Loucy (cell line): Measurements from ENCODE around the gene MOV10L1.

Experiments
- H2AFZ ChIP-seq: fragments of 200-600 bp; sonication (generic); 2 replicates; pipeline ENCODE4 v1.6.0; 2016; ENCODE audit warnings: antibody characterized with exemption, mild to moderate bottlenecking, low read length, moderate library complexity
- H3F3A ChIP-seq: fragments of 200-600 bp; 2 replicates; pipeline ENCODE4 v1.6.0; 2016; ENCODE audit warnings: antibody characterized with exemption, low read depth, mild to moderate bottlenecking
- H3K27me3 ChIP-seq: fragments of 200-600 bp; sonication (generic); 2 replicates; pipeline ENCODE4 v1.6.1; 2014; ENCODE audit warnings: low read length, mild to moderate bottlenecking; ENCODE audit not compliant: insufficient read depth, poor library complexity, severe bottlenecking
- H3K36me3 ChIP-seq: fragments of 200-600 bp; sonication (generic); 2 replicates; pipeline ENCODE4 v1.6.1; 2016; ENCODE audit warnings: low read length; ENCODE audit not compliant: insufficient read depth
- H3K4me1 ChIP-seq: fragments of 200-600 bp; sonication (generic); 2 replicates; pipeline ENCODE4 v1.5.1; 2014; ENCODE audit warnings: low read length, mild to moderate bottlenecking; ENCODE audit not compliant: insufficient read depth, poor library complexity, severe bottlenecking
- H3K4me2 ChIP-seq: fragments of 200-600 bp; sonication (generic); 2 replicates; pipeline ENCODE4 v1.6.0; 2014; ENCODE audit warnings: antibody characterized with exemption, low read length, low read depth, mild to moderate bottlenecking; ENCODE audit not compliant: poor library complexity, severe bottlenecking
- H3K4me3 ChIP-seq: fragments of 200-600 bp; sonication (generic); 2 replicates; pipeline ENCODE4 v1.5.1; 2014; ENCODE audit warnings: low read length, mild to moderate bottlenecking, mixed read lengths; ENCODE audit not compliant: poor library complexity, severe bottlenecking
- H3K79me2 ChIP-seq: fragments of 200-600 bp; sonication (generic); 2 replicates; pipeline ENCODE4 v1.6.1; 2014; ENCODE audit warnings: low read length; ENCODE audit not compliant: insufficient read depth
- H3K9ac ChIP-seq: fragments of 200-600 bp; sonication (generic); 2 replicates; pipeline ENCODE4 v1.6.0; 2014; ENCODE audit warnings: mild to moderate bottlenecking, low read depth, low read length, moderate library complexity; ENCODE audit not compliant: poor library complexity, severe bottlenecking
- H3K9me2 ChIP-seq: fragments of 200-600 bp; sonication (generic); replicated peaks from 2 replicates; pipeline ENCODE4 v1.6.1; 2016; ENCODE audit warnings: low read depth, low read length, mixed read lengths
- H3K9me3 ChIP-seq: fragments of 200-600 bp; sonication (generic); 2 replicates; pipeline ENCODE4 v1.6.1; 2014; ENCODE audit warnings: mild to moderate bottlenecking, antibody characterized with exemption, low read length, low read depth; ENCODE audit not compliant: insufficient read depth
- H4K20me1 ChIP-seq: fragments of 200-600 bp; sonication (generic); 2 replicates; pipeline ENCODE4 v1.6.0; 2014; ENCODE audit warnings: antibody characterized with exemption, low read length, mild to moderate bottlenecking; ENCODE audit not compliant: insufficient read depth, poor library complexity, severe bottlenecking
- EZH2phosphoT487 ChIP-seq: fragments of 200-600 bp; IDR thresholded peaks from 2 replicates; pipeline ENCODE4 v1.6.1; 2018; ENCODE audit warnings: antibody characterized with exemption, mild to moderate bottlenecking, moderate library complexity, borderline replicate concordance
- TF ChIP-seq, protein P1 (sequence below): fragments of 200-600 bp; sonication (generic); conservative IDR thresholded peaks from 2 replicates; pipeline ENCODE4 v1.5.1; 2014; ENCODE audit warnings: mild to moderate bottlenecking, antibody characterized with exemption, low read length

Gene MOV10L1

GRCh38 chr22:50053861-50054260 lies 35.9 kb upstream of the MOV10L1 start:
- H3K4me2 ChIP-seq: no peak overlapping the region
- H2AFZ ChIP-seq: no peak overlapping the region

GRCh38 chr22:50056214-50056972 lies 33.4 kb upstream of the MOV10L1 start:
- Histone ChIP-seq H3K9me3 (no peaks in the 10 kb centered on the region), H3K4me3 (no peak overlapping the region), H3K9ac (no peak overlapping the region), H2AFZ (no peak overlapping the region), H3K9me2 (no peaks in the 10 kb centered on the region), H4K20me1 (no peaks in the 10 kb centered on the region), H3K79me2 (no peaks in the 10 kb centered on the region), H3K4me1 (no peaks in the 10 kb centered on the region), H3F3A (no peaks in the 10 kb centered on the region), H3K27me3 (no peaks in the 10 kb centered on the region), H3K4me2 (no peak overlapping the region), H3K36me3 (no peaks in the 10 kb centered on the region)
- TF ChIP-seq, protein P1, sequence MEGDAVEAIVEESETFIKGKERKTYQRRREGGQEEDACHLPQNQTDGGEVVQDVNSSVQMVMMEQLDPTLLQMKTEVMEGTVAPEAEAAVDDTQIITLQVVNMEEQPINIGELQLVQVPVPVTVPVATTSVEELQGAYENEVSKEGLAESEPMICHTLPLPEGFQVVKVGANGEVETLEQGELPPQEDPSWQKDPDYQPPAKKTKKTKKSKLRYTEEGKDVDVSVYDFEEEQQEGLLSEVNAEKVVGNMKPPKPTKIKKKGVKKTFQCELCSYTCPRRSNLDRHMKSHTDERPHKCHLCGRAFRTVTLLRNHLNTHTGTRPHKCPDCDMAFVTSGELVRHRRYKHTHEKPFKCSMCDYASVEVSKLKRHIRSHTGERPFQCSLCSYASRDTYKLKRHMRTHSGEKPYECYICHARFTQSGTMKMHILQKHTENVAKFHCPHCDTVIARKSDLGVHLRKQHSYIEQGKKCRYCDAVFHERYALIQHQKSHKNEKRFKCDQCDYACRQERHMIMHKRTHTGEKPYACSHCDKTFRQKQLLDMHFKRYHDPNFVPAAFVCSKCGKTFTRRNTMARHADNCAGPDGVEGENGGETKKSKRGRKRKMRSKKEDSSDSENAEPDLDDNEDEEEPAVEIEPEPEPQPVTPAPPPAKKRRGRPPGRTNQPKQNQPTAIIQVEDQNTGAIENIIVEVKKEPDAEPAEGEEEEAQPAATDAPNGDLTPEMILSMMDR: no peak
- TF ChIP-seq EZH2phosphoT487: no peak

More at GRCh38 chr22:50053861-50054260, 35.9 kb upstream of the MOV10L1 start:
- Histone ChIP-seq H3K9me2 (no peaks in the 10 kb centered on the region), H3K27me3 (no peaks in the 10 kb centered on the region), H3F3A (no peaks in the 10 kb centered on the region), H3K79me2 (no peaks in the 10 kb centered on the region), H3K9me3 (no peaks in the 10 kb centered on the region), H3K4me3 (no peak overlapping the region), H3K36me3 (no peaks in the 10 kb centered on the region), H3K4me1 (no peaks in the 10 kb centered on the region), H4K20me1 (no peaks in the 10 kb centered on the region), H3K9ac (no peak overlapping the region)
- TF ChIP-seq, protein P1: no peak
- TF ChIP-seq EZH2phosphoT487: no peak

GRCh38 chr22:50057278-50058060 lies 32.3 kb upstream of the MOV10L1 start:
- TF ChIP-seq, protein P1: no peak
- no peak for TF ChIP-seq EZH2phosphoT487
- H4K20me1 ChIP-seq: no peaks in the 10 kb centered on the region
- no peaks in the 10 kb centered on the region for H3K36me3 ChIP-seq
- no peaks in the 10 kb centered on the region for H3K79me2 ChIP-seq
- H3K9me2 ChIP-seq: no peaks in the 10 kb centered on the region
- H3F3A ChIP-seq: no peaks in the 10 kb centered on the region
- no peak overlapping the region for H3K4me3 ChIP-seq
- no peaks in the 10 kb centered on the region for H3K27me3 ChIP-seq
- no peaks in the 10 kb centered on the region for H3K9me3 ChIP-seq
- no peak overlapping the region for H3K9ac ChIP-seq
- no peaks in the 10 kb centered on the region for H3K4me1 ChIP-seq
- H2AFZ ChIP-seq: no peak overlapping the region
- H3K4me2 ChIP-seq: no peak overlapping the region
